Colonic mucosa (tissue), 4 donors: ENCODE results near the gene RNF5. TPM values are rescaled to one million over a fixed set of nuclear protein-coding genes. Genes with fewer than 3 reads are reported as not detected.
"Not testable (repeated sequence)": the region's sequence is repeated elsewhere in the genome, so short reads cannot be mapped to it uniquely, and the experiment has no call there.

Experiments
- DNase-seq: peaks from one replicate; pipeline ENCODE4 v3.0.0-alpha.2; 2020
- H3K27ac ChIP-seq: fragments of 200-600 bp; one replicate; pipeline ENCODE4 v1.8.0; 2021
- H3K27me3 ChIP-seq: fragments of 200-600 bp; one replicate; pipeline ENCODE4 v1.8.0; 2021
- H3K36me3 ChIP-seq: fragments of 200-600 bp; one replicate; pipeline ENCODE4 v1.8.0; 2021
- H3K4me1 ChIP-seq: fragments of 200-600 bp; one replicate; pipeline ENCODE4 v1.8.0; 2021; ENCODE audit warnings: mild to moderate bottlenecking
- H3K4me3 ChIP-seq: fragments of 200-600 bp; one replicate; pipeline ENCODE4 v1.8.0; 2021
- H3K9ac ChIP-seq, 2 donors: one replicate each; pipeline ENCODE4 v1.7.0; 2013; ENCODE audit warnings: control low read depth in 2 of 2, low read depth in 2 of 2, low read length in 2 of 2
- H3K9me3 ChIP-seq: fragments of 200-600 bp; one replicate; pipeline ENCODE4 v1.8.0; 2021
- CTCF ChIP-seq: fragments of 200-600 bp; IDR thresholded peaks from one replicate; pipeline ENCODE4 v1.8.0; 2022; ENCODE audit warnings: antibody characterized with exemption, mild to moderate bottlenecking
- intact Hi-C: fragments of 100-400 bp; cut with DNase I; formaldehyde crosslinking; loops from one replicate; pipeline ENCODE4 v1.14.1; 2022
- total RNA-seq, 2 donors: library from RNA; stranded (reverse); fragmentation: NEBNext Ultra II Directional in 1 of 2; extraction: Animal tissue kit (Norgen Biotek cat#: 25700) in 1 of 2; gene quantifications; one replicate each; pipeline ENCODE4 v1.2.1, GENCODE V29; 2021
- donor health status: healthy.
- donor health status: DM: no; HTN: no; CAD: no.
- donor health status: DM: no; HTN: no; CAD: no.

RNF5 gene
- total RNA-seq, 2 donors from 2014 or later = 75.8 to 87.4 TPM

- H3K9ac ChIP-seq = no peak overlapping the region
- intact Hi-C loops = no loop called here
- peaks cover 8% of the 10 kb centered on the region for H3K4me1 ChIP-seq
- H3K27ac ChIP-seq = no peak overlapping the region
- no peak for DNase-seq
- H3K27me3 ChIP-seq = no peaks in the 10 kb centered on the region
- H3K4me3 ChIP-seq = no peak overlapping the region
- TF ChIP-seq CTCF = no peak
- no peaks in the 10 kb centered on the region for H3K9me3 ChIP-seq
- no peaks in the 10 kb centered on the region for H3K36me3 ChIP-seq
These were observed 44.4 kb upstream of the RNF5 start for GRCh38 chr6:32133786-32134185.

- no peak for TF ChIP-seq CTCF
- no peak for DNase-seq
These were observed 40.8 kb upstream of the RNF5 start for GRCh38 chr6:32137454-32137853.

GRCh38 chr6:32139590-32139989 lies 38.6 kb upstream of the RNF5 start:
- DNase-seq = no peak
- H3K36me3 ChIP-seq = no peaks in the 10 kb centered on the region
- no peak for TF ChIP-seq CTCF
- H3K9ac ChIP-seq = no peak overlapping the region
- no peak overlapping the region for H3K4me3 ChIP-seq
- no peaks in the 10 kb centered on the region for H3K27me3 ChIP-seq
- intact Hi-C loops = no loop called here
- no peaks in the 10 kb centered on the region for H3K9me3 ChIP-seq
- H3K27ac ChIP-seq = no peak overlapping the region
- no peaks in the 10 kb centered on the region for H3K4me1 ChIP-seq

More at GRCh38 chr6:32137454-32137853, 40.8 kb upstream of the RNF5 start:
- Histone ChIP-seq H3K27ac (no peak overlapping the region), H3K4me1 (no peaks in the 10 kb centered on the region), H3K27me3 (no peaks in the 10 kb centered on the region), H3K9me3 (no peaks in the 10 kb centered on the region), H3K36me3 (no peaks in the 10 kb centered on the region), H3K4me3 (no peak overlapping the region), H3K9ac (no peak overlapping the region)
- intact Hi-C loops = no loop called here

DNA sequence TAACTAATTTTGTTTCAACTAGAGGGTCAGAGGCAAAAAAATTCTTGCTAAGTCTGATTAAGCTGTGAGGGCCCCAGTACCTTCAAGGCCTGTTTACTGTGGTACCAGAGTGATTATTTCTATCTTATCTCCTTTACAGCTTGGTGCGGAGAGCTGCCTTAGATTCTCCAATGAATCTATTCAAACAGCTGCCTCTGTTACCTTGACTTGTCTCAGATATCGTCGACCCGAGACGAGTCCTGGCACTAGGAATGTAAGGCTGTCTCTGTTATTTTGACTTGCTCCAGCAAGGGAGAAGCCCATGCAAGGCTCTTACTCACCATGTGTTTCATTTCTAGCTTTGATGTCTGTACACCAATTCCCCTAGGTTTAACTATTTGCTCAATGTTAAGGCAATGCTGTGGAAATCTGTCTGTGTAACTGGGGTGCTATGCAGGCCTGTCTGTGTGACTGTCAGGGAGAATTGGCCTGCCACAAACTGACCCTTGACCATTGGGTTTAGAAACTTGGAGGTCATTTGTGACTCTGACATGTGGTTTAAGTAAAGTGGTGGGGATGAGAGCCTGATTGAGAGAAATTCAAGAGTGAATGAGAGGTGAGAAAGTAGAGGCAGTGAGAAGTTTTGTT lies 37.7 kb upstream of the RNF5 start:
- H3K27me3 ChIP-seq = no peaks in the 10 kb centered on the region
- no peak overlapping the region for H3K27ac ChIP-seq
- no peaks in the 10 kb centered on the region for H3K36me3 ChIP-seq
- no peak for DNase-seq
- no peak overlapping the region for H3K4me3 ChIP-seq
- intact Hi-C loops = no loop called here
- H3K9ac ChIP-seq = no peak overlapping the region
- H3K4me1 ChIP-seq = no peaks in the 10 kb centered on the region
- no peaks in the 10 kb centered on the region for H3K9me3 ChIP-seq
- no peak for TF ChIP-seq CTCF

- intact Hi-C loops, H3K9ac ChIP-seq, H3K27ac ChIP-seq, H3K9me3 ChIP-seq, H3K4me3 ChIP-seq, H3K36me3 ChIP-seq, H3K4me1 ChIP-seq, H3K27me3 ChIP-seq: not testable (repeated sequence)
- peak; percentile 51 for DNase-seq
These were observed 34.0 kb upstream of the RNF5 start for GRCh38 chr6:32144238-32144637.

GRCh38 chr6:32146287-32146686 lies 31.9 kb upstream of the RNF5 start:
- no peak overlapping the region for H3K27ac ChIP-seq

More at GRCh38 chr6:32146287-32146686, 31.9 kb upstream of the RNF5 start:
- TF ChIP-seq CTCF = no peak
- H3K9me3 ChIP-seq = no peaks in the 10 kb centered on the region
- no peaks in the 10 kb centered on the region for H3K27me3 ChIP-seq
- no peak for DNase-seq
- H3K4me1 ChIP-seq = no peaks in the 10 kb centered on the region
- H3K36me3 ChIP-seq = no peaks in the 10 kb centered on the region
- no peak overlapping the region for H3K4me3 ChIP-seq
- intact Hi-C loops = no loop called here
- no peak overlapping the region for H3K9ac ChIP-seq
